HG03039 (cell line): ENCODE measurements around the gene DYSF.

Experiments used
- ATAC-seq: cut with Tn5 transposase; IDR thresholded peaks from one replicate; pipeline ENCODE4 v1.9.1; 2021; ENCODE audit warnings: mild to moderate bottlenecking, moderate library complexity; ENCODE audit not compliant: unreplicated experiment

Gene DYSF

GRCh38 chr2:71596011-71596410 is 142.7 kb downstream of the DYSF start:
- ATAC-seq = no peak

- ATAC-seq = no peak
Observed at GRCh38 chr2:71597756-71598155, 144.4 kb downstream of the DYSF start.

- ATAC-seq = no peak
Observed at GRCh38 chr2:71598526-71598925, 145.2 kb downstream of the DYSF start.

- ATAC-seq = no peak
Observed at GRCh38 chr2:71599038-71599437, 145.7 kb downstream of the DYSF start.

GRCh38 chr2:71599646-71600236 is 146.4 kb downstream of the DYSF start:
- no peak for ATAC-seq

- ATAC-seq = no peak
Observed at GRCh38 chr2:71600555-71600954, 147.2 kb downstream of the DYSF start.

- no peak for ATAC-seq
Observed at GRCh38 chr2:71601136-71602114, 148.1 kb downstream of the DYSF start.

GRCh38 chr2:71602115-71602495 is 148.7 kb downstream of the DYSF start:
- no peak for ATAC-seq

GRCh38 chr2:71602581-71602980 is 149.2 kb downstream of the DYSF start:
- no peak for ATAC-seq

GRCh38 chr2:71603311-71603811 is 150.0 kb downstream of the DYSF start:
- ATAC-seq = no peak

GRCh38 chr2:71603851-71604725 is 150.7 kb downstream of the DYSF start:
- no peak for ATAC-seq

- no peak for ATAC-seq
Observed at GRCh38 chr2:71604726-71605120, 151.4 kb downstream of the DYSF start.

- no peak for ATAC-seq
Observed at GRCh38 chr2:71605173-71605641, 151.8 kb downstream of the DYSF start.

- no peak for ATAC-seq
Observed at GRCh38 chr2:71605781-71606241, 152.4 kb downstream of the DYSF start.

GRCh38 chr2:71606244-71606643 is 152.9 kb downstream of the DYSF start:
- no peak for ATAC-seq

GRCh38 chr2:71607151-71607889 is 154.0 kb downstream of the DYSF start:
- ATAC-seq = no peak

- no peak for ATAC-seq
Observed at GRCh38 chr2:71608034-71608433, 154.7 kb downstream of the DYSF start.

- ATAC-seq = no peak
Observed at GRCh38 chr2:71608441-71608840, 155.1 kb downstream of the DYSF start.

- ATAC-seq = no peak
Observed at GRCh38 chr2:71609029-71609428, 155.7 kb downstream of the DYSF start.

- no peak for ATAC-seq
Observed at GRCh38 chr2:71609441-71609840, 156.1 kb downstream of the DYSF start.
